ENCODE measurements around the gene GID8.

The GID8 gene

DNA sequence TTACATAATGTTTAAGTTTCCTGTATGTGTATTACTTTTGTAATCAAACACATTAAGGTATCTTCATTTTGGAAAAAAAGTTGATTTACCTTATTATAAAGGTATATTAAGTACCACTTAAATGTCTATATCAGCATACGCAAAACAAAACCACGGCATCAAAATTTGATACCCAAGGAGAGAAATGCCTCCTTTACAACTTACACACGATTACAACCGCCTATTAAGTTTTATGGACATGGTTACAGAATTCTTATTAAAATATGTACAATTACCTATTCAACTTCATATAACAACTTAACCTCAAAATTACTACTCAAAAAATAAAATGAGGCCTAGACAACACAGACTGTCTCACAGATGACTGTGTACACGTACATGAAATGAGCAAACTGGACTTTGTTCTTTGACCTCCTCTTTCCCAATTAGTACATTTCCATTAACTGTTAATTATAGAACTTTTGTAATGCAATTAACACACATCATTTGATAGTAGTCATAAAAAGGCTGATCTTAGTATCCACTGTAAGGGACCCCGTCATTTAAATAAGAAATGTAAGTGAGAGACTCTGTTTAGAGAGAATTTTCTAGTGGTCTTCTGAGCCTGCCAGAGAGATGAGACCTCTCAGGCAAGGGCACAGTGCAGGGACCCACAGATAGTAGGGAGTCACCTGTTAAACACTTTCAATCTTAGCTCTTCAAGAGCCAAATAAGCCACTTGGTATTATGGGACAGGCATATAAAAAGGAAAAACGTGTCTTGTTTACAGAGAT is 14.1 kb upstream of the GID8 start:
- DNase-seq = no peak

DNA sequence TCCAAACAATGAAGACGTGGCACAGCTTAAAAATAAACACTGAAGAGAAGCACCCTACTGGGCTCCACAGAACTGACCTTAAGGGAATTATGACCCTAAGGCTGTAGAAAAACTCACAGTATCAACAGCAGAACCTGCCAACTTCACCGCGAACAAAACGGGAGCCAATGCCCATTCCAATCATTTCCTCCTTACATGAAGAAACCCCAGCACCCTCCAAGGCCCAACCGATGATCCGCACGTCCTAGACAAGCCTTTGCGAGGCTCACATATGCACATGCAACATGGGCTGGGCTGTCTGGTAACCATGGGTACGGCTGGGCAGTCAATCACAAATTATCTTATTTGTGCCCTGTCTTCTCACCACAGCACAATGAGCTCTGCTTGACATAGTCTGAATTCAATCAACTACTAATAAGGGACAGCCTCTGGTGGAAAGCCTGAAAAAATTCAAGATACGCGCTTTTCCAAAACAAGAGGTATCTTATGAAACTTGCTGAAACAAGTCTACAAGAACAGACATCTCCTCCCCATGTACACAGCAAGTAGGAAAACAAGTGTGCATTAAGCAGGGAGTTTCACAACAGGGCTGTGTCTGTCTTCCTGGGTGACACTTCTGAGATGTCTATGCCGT is 13.4 kb upstream of the GID8 start:
- DNase-seq = no peak

DNA sequence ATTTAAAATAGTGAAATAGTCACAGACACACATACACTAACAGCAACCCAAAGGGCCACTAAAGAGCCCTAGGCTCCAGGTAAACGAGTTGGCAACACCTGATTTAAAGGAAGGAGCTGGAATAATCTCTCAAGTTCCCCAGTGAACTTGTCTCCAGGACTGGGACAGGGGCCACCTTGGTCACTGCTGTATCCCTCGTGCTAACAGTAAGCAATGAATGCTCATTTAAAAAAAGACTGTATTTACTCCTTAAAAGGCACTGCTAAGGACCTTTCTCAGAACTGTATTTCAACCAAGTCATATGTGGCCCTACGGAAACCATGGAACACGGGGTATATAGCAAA is 12.9 kb upstream of the GID8 start:
- no peak for DNase-seq

DNA sequence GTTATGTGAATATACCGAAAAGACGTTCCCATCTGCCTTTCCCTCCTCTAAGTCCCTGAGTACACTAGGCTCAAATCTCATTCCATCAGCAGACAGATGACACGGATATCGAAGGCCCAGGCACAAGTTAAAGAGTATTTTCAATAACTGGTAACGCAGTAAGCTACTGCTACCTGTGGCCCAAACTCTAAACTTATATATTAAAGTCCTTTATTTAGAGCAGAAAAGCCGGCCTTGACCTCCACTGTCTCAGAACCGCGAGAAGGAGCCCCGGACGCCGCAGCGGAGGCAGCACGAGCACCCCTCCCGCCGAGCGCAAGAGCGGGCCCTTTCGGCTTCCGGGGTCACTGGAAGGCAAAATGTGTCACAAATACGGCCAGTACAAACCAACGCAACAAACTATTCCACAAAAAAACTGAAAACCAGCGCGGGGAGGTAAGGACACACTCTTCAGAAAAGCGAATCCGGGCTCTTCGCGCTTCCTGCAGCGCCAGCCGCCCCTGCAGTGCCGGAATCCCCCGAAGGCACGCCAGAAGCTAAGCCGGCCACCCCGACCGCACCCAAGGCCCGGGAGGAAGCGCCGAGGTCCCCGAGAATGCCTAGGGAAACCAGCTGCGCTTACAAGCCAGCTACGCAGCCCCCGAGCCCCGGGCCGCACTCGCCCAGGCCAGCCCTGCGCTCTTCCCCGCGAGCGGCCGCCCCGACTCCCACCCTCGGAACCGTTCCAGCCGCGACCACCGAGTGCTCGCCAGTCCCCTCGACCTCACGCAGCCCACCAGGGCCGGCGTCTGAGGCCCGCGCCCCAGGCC is 12.3 kb upstream of the GID8 start:
- no peak for DNase-seq

DNA sequence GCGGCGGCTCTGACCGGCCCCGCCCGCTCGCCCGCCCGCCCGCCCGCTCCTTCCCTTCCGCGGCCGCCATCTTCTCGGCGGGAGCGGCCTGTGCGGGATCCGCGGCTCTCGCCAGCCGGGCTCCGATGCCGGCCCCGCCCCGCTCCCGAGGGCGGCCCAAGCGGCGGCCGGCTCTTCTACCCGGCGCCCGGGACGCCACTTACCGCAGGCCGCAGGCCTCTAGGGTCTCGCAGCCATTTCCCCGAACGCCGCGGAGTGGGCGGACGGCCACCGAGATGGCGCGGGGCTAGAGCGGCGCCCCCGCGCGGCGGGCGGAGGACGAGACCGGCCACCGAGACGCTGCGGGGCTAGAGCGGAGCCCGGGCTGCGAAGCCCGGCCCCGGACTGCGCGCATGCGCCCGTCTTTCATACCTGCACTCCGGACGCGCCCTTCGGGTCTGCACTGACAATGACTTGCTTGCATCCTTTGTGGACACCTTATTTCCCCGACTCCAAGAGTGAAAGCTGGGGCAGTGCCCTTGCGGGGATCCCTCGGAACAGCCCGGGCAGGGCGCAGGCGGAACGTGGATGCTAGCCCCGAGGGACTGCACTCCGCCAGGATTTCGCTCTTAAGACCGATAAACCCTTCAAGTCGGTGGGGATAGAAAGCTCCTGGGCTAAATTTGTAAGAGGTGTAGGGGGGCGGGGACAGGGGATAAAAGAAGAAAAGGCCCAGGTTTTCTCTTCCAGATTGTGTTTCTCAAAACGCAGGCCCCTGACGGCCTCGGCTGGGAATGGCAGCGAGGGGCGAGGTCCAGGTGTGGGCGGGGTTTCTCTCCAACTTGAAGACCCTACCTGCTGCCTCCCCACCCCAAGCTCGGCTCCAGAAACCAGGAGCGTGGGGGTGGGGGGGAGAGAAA is 11.5 kb upstream of the GID8 start, which contains the start of gene DIDO1:
Gene DIDO1 (minus strand): TSS at position 277 of the 899 bp plus-strand sequence.
- DNase-seq = no peak

DNA sequence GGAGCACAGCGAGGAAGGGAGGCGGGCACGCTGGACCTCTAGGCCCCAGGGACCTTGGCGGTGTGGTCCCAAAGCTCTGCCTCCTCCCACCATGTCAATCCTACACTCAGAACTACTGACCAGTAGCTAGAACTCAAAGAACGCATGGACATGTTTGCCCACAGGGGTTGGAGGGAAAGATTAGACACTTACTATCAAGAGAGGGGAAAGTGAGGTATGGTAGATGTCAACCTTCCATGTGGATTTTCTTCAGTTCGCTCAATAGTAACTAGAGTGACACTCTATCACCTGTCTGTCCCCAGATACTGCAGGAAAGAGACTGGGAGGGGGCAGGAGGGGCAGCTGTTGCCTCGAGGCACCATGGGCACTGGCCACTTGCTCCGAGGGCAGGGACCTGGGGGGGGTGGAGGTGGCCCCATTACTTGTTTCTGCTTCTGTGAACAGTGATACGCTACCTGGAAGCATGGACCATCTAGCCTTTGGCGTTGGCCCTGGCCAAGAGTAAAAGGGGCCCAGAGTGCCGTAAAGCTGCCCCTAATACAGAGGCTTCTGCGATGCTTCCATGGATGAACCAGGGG is 10.7 kb upstream of the GID8 start:
- DNase-seq = no peak

DNA sequence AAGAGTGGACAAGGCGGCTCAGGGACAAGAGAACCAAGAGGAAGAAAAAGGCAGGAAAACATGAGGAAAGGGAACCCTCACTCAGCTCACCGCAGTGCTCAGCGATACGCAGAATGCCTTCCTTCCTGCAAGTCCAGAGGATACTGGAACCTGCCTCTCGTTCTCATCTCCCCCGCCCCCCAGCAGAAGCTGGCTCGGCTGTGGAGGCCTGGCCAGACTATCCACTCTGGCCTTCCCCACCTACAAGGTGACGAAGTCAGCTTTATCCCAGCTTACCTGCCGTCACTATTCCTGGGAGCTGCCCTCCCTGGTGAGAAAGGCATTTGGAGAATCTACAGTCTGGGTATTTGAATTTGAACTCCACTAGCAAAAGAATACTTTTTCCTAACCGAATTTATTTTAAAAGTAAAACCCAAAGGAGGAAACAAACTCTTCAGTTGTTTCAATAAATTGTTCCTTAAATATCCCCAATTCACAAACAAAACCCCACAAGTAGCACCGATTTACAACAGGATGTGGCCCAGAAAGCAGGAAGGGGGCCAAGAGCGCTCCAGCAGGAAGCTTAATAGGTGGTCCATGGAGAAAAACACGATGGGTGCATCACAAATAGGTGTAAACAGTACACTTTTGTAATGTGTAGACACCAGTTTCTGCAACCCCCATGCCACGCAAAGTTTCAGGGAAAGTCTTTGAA is 9.6 kb upstream of the GID8 start:
- no peak for DNase-seq

DNA sequence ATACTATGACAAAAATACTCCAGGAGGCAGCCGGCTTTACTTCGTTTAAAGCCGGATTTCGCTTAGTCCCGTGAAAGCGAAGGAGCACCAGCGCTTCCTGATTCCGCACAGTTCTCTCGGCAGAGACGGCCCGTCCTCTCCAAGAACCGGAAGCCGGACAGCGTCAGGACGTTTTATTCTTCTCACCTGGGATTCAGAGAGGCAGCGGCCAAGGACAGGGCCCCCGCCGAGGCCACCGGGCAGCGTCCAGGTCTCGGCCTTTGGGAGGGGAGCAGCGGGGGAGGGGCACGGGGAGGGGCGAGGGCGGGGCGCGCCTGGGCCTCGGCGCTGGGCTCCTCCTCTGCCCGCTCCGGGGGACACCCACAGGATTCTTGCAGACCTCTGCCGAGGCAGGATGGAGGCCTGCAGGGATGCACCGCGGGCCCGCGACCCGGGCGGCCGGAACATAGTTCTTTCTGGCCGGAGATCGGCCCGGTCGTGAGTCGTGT is 8.9 kb upstream of the GID8 start:
- DNase-seq = no peak

DNA sequence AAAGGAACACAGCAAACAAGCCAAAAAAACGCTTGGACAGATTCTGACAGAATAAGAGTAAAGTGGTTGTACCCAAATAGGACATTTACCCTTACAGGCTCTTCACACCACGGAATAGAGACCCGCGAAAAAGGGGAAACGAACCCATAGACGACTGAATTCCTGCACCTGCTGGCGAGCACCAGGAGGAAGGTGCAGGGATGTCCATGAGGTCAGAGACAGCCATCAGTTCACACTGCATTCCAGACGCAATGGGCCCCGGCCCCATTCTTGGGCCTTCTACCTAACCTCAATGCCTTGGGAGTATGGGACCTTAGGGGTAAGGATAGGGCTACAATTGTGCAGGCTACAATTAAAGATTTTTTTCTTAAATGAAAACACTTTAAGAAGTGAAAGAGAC is 6.5 kb upstream of the GID8 start:
- DNase-seq = no peak

DNA sequence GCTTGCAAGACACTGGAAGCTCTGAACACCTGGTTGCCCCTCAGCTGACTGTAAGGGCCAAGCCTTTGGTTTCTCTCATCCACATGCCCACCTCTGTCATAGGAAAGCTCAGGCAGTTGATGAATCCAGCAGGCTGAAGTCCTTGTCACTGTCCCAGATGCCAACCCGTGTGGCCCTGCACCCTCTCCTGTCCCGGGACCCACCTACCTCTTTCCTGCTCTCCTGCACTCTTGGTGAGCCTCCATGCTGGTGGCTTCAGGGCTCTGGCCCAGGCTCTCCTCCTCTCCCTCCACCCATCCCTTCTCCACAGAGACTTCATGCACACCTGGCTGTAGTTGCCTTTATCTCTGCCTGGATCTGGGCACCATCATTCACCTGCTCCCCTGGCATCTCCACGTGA is 4.0 kb upstream of the GID8 start:
- no peak for DNase-seq

DNA sequence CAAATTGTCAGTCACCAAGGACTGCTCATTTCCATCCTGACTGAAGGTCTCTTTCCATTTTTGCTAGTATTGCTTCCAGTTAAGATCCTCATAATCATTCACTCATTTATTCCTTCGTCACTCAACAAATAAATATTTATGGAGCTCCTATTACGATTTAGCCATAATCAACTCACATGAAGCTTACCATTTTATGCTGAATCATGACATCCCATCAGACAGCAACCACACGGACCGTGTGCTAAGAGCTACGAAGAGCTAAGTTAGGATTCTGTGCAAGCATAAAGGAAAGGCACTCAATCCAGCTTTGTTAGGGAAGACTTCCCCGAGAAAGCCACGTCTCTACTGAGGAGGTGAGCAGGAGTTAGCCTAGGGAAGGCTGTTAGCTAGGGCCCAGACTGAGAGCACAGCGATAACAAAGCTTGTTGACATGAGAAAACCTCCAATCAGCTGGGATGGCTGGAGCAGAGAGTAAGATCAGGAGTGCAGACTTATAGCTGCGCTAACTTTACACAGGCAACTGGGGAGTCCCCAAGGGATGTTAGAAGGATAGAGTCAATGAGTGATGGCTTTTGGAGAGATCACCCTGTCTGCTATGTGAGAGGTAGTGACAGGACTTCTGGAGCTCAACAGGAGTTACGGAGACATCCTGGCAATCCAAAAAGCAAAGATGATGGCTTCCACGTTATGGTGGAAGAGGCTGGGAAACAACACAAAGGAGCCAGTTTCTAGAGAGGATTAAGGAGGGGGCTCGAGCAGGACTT is 2.6 kb upstream of the GID8 start:
- DNase-seq = no peak

DNA sequence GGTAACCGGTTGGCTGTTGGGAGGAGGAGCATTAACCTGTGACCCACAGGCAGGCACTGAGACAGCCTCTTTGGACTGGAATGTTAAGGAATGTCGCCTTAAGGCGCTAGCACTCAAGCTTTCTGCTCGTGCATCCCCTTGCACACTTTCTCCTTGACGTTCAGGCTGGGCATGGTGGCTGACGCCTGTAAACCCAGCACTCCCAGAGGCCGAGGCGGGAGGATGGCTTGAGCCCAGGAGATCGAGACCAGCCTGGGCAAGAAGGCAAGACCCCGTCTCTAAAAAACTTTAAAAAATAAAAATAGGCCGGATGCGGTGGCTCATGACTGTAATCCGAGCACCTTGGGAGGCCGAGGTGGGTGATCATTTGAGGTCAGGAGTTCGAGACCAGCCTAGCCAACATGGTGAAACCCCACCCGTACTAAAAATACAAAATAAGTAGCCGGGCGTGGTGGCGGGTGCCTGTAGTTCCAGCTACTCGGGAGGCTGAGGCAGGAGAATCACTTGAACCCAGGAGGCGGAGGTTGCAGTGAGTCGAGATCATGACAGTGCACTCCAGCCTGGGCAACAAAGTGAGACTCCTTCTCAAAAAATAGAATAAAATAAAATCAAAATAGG is 1.9 kb upstream of the GID8 start:
- DNase-seq = no peak

DNA sequence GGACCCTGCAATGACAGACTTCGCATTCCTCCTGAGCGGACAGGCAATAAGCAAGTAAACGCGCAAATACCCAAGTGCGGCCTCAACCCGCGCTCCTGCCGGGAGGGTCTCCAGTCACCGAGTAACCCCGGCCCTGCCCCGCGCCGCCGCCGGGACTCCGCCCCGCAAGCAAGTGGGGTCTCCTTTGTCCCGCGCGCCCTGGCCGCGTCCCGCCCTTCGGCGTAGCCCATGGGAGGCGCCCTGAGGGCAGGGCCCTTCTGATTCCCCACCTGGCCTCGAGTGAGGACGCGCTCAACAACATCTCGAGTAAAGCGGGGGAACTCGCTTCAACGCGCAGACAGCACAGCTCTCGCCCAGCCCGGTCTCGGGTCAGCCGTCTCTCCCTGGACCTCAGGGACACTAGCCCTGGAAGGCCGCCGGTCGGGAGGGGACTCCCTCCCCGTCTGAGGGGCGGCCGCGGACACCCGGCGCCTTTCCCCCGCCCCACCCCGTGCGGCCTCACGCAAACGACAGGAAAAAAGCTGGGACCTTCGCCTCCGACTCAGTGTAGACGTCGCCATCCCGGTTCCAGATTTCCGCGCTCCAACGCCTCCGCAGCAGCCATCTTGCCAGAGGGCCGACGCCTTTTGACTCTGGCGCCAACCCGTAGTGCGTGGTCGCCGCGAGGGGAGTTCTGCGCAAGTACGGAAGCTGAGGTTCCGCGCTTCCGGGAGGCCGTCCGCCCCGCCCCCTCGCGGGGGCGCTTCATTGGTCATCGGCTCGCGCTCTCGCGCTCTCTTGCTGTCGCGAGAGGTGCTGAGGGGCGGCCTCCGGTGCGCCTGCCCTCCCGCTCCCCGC is 461 bp upstream of the GID8 start:
- DNase-seq = no peak

DNA sequence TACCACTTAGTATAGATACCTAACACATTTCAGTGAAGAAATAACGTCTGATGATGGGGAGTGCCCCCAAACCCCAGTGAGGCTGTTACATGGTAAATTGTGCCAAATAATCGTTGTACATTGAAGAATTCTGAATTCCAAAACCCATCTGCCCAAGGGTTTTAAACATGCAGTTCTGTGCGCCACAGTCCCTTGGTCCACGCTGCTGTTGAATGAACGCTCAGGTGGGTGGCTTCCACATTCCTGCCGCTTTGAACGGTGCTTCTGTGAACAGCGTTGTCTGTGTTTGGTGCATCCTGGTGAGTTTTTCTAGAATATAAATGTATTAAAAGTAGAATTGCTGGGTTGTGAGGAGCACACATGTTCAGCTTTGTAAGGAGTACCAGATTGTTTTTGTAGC is 2.9 kb downstream of the GID8 start:
- no peak for DNase-seq

DNA sequence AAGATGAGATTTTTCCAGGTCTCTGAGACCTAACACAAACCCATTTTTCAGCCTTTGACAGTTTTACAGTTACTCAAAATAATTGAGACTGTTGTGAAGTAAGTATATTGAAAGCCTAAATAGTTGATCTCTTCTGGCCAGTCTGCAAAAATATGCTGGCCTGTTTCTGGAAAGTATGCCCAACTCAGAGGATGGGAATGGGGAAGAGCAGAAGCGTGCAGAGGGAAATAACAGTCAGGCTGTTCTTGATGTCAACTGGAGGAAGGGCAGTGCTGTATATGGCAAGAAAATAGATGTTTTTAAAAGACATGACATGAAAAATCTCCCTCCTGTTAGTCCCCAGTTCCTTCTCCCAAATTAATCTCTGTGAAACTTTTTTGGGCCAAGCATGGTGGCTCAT is 3.8 kb downstream of the GID8 start:
- DNase-seq = no peak

DNA sequence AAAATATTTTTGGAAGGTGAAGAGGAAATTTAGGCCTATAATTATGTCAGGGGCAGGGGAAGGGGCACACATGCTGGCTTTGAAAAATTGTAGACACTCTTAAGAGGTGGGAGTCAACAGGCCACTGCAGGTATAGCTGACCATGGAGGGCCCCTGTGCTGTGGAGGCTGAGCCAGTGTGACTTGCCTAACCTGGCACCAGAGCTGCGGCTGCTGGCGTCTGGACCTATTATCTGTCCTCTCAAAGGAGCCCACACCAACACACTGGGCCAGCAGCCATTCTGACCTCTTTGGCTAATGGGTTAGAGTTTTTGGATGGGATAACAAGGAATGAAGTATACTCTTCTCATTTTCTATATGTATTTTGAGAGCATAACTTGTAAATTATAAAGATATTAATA is 4.5 kb downstream of the GID8 start:
- DNase-seq = no peak

DNA sequence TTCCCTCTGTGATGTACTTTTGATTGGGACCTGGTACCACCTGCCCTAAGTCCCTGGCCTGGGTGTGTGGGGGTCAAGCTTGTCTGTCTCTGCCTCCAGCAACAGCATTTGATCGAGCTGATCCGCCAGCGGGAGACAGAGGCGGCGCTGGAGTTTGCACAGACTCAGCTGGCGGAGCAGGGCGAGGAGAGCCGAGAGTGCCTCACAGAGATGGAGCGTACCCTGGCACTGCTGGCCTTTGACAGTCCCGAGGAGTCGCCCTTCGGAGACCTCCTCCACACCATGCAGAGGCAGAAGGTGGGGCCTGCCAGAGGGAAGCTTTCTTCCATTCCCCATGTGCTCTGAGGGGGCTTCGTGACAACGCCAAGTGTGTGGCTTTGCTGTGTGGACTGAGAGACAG is 5.4 kb downstream of the GID8 start:
- no peak for DNase-seq

DNA sequence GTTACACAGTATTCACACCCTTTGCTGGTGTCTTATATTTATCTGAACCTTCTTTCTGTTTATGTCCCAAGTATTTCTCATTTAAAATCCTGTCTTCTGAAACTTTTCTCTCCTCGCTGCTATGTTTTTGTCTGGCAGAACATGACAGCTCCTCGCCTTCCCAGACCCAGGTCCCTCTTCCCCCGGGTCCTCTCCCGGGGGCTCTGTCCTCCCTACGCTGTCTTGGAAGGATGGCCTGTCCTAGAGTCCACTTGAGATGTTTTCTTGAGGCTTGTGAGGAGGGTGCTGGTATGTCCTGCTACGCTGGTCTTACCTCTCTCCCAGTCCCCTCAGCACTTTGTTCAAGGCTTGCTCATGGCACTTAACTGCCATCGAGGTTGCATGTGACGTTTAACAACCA is 6.2 kb downstream of the GID8 start:
- DNase-seq = no peak

DNA sequence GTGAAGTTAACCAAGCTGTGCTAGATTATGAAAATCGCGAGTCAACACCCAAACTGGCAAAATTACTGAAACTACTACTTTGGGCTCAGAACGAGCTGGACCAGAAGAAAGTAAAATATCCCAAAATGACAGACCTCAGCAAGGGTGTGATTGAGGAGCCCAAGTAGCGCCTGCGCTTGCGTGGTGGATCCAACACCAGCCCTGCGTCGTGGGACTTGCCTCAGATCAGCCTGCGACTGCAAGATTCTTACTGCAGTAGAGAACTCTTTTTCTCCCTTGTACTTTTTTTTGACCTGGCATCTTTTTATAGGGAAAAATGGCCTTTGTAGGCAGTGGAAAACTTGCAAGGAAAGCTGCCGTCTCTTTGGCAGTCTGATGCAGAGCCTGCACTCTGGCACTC is 6.8 kb downstream of the GID8 start:
- DNase-seq = no peak

Data from cortex of kidney (tissue), 1 donor.